CD14-positive monocyte (primary cell): Measurements from ENCODE around the gene SOCS1. TPM values are rescaled to one million over a fixed set of nuclear protein-coding genes. Genes with fewer than 3 reads are reported as not detected.
A peak's percentile ranks its signal among the peaks of the same experiment; 100 is the strongest.
"Not testable (repeated sequence)": the region's sequence is repeated elsewhere in the genome, so short reads cannot be mapped to it uniquely, and the experiment has no call there.

ENCODE experiments used
- DNase-seq, 3 donors: peaks; one replicate each; pipeline ENCODE4 v3.0.0-alpha.2; 2011 to 2022
- H2AFZ ChIP-seq: 2 replicates; pipeline ENCODE4 v1.6.0; 2012; ENCODE audit warnings: mild to moderate bottlenecking, low read depth, low read length, inconsistent platforms; ENCODE audit not compliant: insufficient read depth, poor library complexity, severe bottlenecking
- H3K27ac ChIP-seq, 2 donors: 1 replicate in 1 of 2; 2 replicates in 1 of 2; pipeline ENCODE4 v1.5.1; 2012 to 2013; ENCODE audit warnings: low read length in 2 of 2, control low read depth in 1 of 2, inconsistent platforms in 1 of 2, low read depth in 1 of 2, mild to moderate bottlenecking in 1 of 2
- H3K27me3 ChIP-seq, 2 donors: one replicate each; pipeline versions ENCODE4 v1.6.0 to v1.6.1; 2011 to 2013; ENCODE audit warnings: low read length in 2 of 2; ENCODE audit not compliant: control insufficient read depth in 2 of 2, insufficient read depth in 2 of 2
- H3K36me3 ChIP-seq, 2 donors: replicated peaks in 1 of 2; 1 replicate in 1 of 2; 2 replicates in 1 of 2; pipeline versions ENCODE4 v1.5.1 to v1.6.1; 2012 to 2013; ENCODE audit warnings: low read length in 2 of 2, control low read depth in 1 of 2, inconsistent platforms in 1 of 2, mild to moderate bottlenecking in 1 of 2; ENCODE audit not compliant: insufficient read depth in 2 of 2, control insufficient read depth in 1 of 2
- H3K4me1 ChIP-seq, 2 donors: 1 replicate in 1 of 2; 2 replicates in 1 of 2; pipeline versions ENCODE4 v1.5.1 to v1.6.1; 2012 to 2013; ENCODE audit warnings: low read length in 2 of 2, control low read depth in 1 of 2, inconsistent platforms in 1 of 2, mild to moderate bottlenecking in 1 of 2, moderate library complexity in 1 of 2; ENCODE audit not compliant: insufficient read depth in 2 of 2, control insufficient read depth in 1 of 2
- H3K4me2 ChIP-seq: replicated peaks from 2 replicates; pipeline ENCODE3; 2012; ENCODE audit warnings: low read length, moderate library complexity, mild to moderate bottlenecking; ENCODE audit not compliant: poor library complexity, severe bottlenecking; ENCODE audit errors: extremely low read depth
- H3K4me3 ChIP-seq, 3 experiments: fragments of 200-600 bp in 1 of 3; sonication (generic) in 1 of 3; replicated peaks in 1 of 3; 1 replicate in 2 of 3; 2 replicates in 1 of 3; pipeline ENCODE4 v1.5.1; 2011 to 2013; ENCODE audit warnings: low read length in 3 of 3, mild to moderate bottlenecking in 3 of 3, control low read depth in 2 of 3, low read depth in 2 of 3, inconsistent platforms in 1 of 3, moderate library complexity in 1 of 3
- H3K79me2 ChIP-seq: 2 replicates; pipeline ENCODE4 v1.6.0; 2012; ENCODE audit warnings: mild to moderate bottlenecking, control low read depth, inconsistent platforms, low read length, moderate library complexity; ENCODE audit not compliant: insufficient read depth
- H3K9ac ChIP-seq: 2 replicates; pipeline ENCODE4 v1.6.0; 2017; ENCODE audit warnings: low read length, mild to moderate bottlenecking; ENCODE audit not compliant: insufficient read depth, poor library complexity, severe bottlenecking
- H3K9me3 ChIP-seq, 2 donors: replicated peaks in 1 of 2; 1 replicate in 1 of 2; 2 replicates in 1 of 2; pipeline versions ENCODE4 v1.5.1 to v1.6.1; 2012 to 2013; ENCODE audit warnings: low read length in 2 of 2, control low read depth in 1 of 2; ENCODE audit not compliant: control insufficient read depth in 1 of 2, insufficient read depth in 1 of 2
- H4K20me1 ChIP-seq: 2 replicates; pipeline ENCODE4 v1.6.0; 2012; ENCODE audit warnings: mild to moderate bottlenecking, low read length, control low read depth, moderate library complexity; ENCODE audit not compliant: insufficient read depth
- H3K27ac Mint-ChIP-seq, 7 donors: one replicate each; pipeline ENCODE4 v1.8.0; 2020; ENCODE audit warnings: mild to moderate bottlenecking in 7 of 7, mixed read lengths in 7 of 7, moderate library complexity in 6 of 7, inconsistent platforms in 2 of 7
- H3K27me3 Mint-ChIP-seq, 3 donors: one replicate each; pipeline ENCODE4 v1.8.0; 2021 to 2022; ENCODE audit warnings: low read depth in 3 of 3, mild to moderate bottlenecking in 3 of 3, mixed read lengths in 3 of 3, moderate library complexity in 3 of 3, inconsistent platforms in 1 of 3
- H3K36me3 Mint-ChIP-seq, 2 donors: one replicate each; pipeline ENCODE4 v1.8.0; 2020; ENCODE audit warnings: mixed read lengths in 2 of 2, inconsistent platforms in 1 of 2, mild to moderate bottlenecking in 1 of 2
- H3K4me1 Mint-ChIP-seq: one replicate; pipeline ENCODE4 v1.8.0; 2020; ENCODE audit warnings: mild to moderate bottlenecking, mixed read lengths
- H3K4me3 Mint-ChIP-seq, 2 donors: one replicate each; pipeline ENCODE4 v1.8.0; 2020; ENCODE audit warnings: mild to moderate bottlenecking in 2 of 2, mixed read lengths in 2 of 2, moderate library complexity in 1 of 2
- H3K9me3 Mint-ChIP-seq, 7 donors: one replicate each; pipeline ENCODE4 v1.8.0; 2020 to 2022; ENCODE audit warnings: mixed read lengths in 7 of 7, mild to moderate bottlenecking in 6 of 7, moderate library complexity in 6 of 7, inconsistent platforms in 2 of 7
- CTCF ChIP-seq: fragments of 200-600 bp; IDR thresholded peaks from one replicate; pipeline ENCODE4 v1.8.0; 2022; ENCODE audit warnings: antibody characterized with exemption, mild to moderate bottlenecking
- WGBS: methylation state at CpG from one replicate; pipeline ENCODE4 v1.1.5; 2013; ENCODE audit warnings: missing lambda C conversion rate; ENCODE audit not compliant: insufficient coverage; 5-methylcytosine and 5-hydroxymethylcytosine counted together
- intact Hi-C, 2 donors: fragments of 100-400 bp; cut with micrococcal nuclease; formaldehyde crosslinking; loops; one replicate each; pipeline versions ENCODE4 v1.15.0 to v1.15.1; 2023
- polyA plus RNA-seq, 3 donors: library from polyadenylated mRNA; depleted of rRNA in 1 of 3; unstranded in 2 of 3; stranded (reverse) in 1 of 3; fragments of 300-500 nt in 2 of 3; fragments of >200 nt in 1 of 3; fragmentation: Illumina TruSeq in 2 of 3; gene quantifications; 1 replicate in 2 of 3; 2 replicates in 1 of 3; pipeline ENCODE4 v1.2.3, GENCODE V29; 2012 to 2021

The SOCS1 gene
- polyA plus RNA-seq, 3 donors, result 0.13 to 2.3 (median 0.35) TPM

- H3K4me2 ChIP-seq, result no peak overlapping the region
- 95% methylated on average over 9 of the region's 10 CpGs for WGBS
- peaks cover 0 to 5% (median 0%) of the 10 kb centered on the region in 7 donors for H3K9me3 Mint-ChIP-seq
- peaks cover 0 to 4% of the 10 kb centered on the region in 2 donors for H3K36me3 Mint-ChIP-seq
- H3K27ac Mint-ChIP-seq, result no peak overlapping the region
- H3K4me1 ChIP-seq, result peaks cover 0 to 6% of the 10 kb centered on the region in 2 donors
- H3K27ac ChIP-seq, result no peak overlapping the region
- no peaks in the 10 kb centered on the region for H4K20me1 ChIP-seq
- no peak for DNase-seq
- H3K4me3 ChIP-seq, result no peak overlapping the region
- no peaks in the 10 kb centered on the region for H3K79me2 ChIP-seq
- no peak for TF ChIP-seq CTCF
- peaks cover 0 to 2% of the 10 kb centered on the region in 2 donors for H3K27me3 ChIP-seq
- no peaks in the 10 kb centered on the region for H3K36me3 ChIP-seq
- H3K9ac ChIP-seq, result no peak overlapping the region
- no peak overlapping the region for H2AFZ ChIP-seq
- peak overlapping the region in 1 of 2 donors; percentile 24 for H3K4me3 Mint-ChIP-seq
- H3K9me3 ChIP-seq, result no peaks in the 10 kb centered on the region
- intact Hi-C loops, result no loop called here
- H3K4me1 Mint-ChIP-seq, result peaks cover 8% of the 10 kb centered on the region
- peaks cover 40 to 46% (median 41%) of the 10 kb centered on the region in 3 donors for H3K27me3 Mint-ChIP-seq
Measured at GRCh38 chr16:11291091-11291703, 35.2 kb upstream of the SOCS1 start.

GRCh38 chr16:11290102-11290893 lies 34.3 kb upstream of the SOCS1 start:
- H3K27me3 ChIP-seq, result peaks cover 0 to 2% of the 10 kb centered on the region in 2 donors
- no peaks in the 10 kb centered on the region for H3K36me3 ChIP-seq
- Mint-ChIP-seq H3K4me1 (peaks cover 8% of the 10 kb centered on the region), H3K4me3 (no peak overlapping the region), H3K27me3 (peaks cover 38 to 50% (median 41%) of the 10 kb centered on the region in 3 donors), H3K36me3 (peaks cover 0 to 4% of the 10 kb centered on the region in 2 donors), H3K9me3 (peaks cover 0 to 5% (median 0%) of the 10 kb centered on the region in 7 donors), H3K27ac (no peak overlapping the region)
- no peak overlapping the region for H2AFZ ChIP-seq
- H3K79me2 ChIP-seq, result no peaks in the 10 kb centered on the region
- H3K9ac ChIP-seq, result no peak overlapping the region
- H3K4me2 ChIP-seq, result no peak overlapping the region
- no peaks in the 10 kb centered on the region for H3K9me3 ChIP-seq
- TF ChIP-seq CTCF, result no peak
- no peak for DNase-seq
- no peak overlapping the region for H3K27ac ChIP-seq
- H4K20me1 ChIP-seq, result no peaks in the 10 kb centered on the region
- intact Hi-C loops, result no loop called here
- WGBS, result 92% methylated on average over 7 of the region's 8 CpGs
- peaks cover 0 to 6% of the 10 kb centered on the region in 2 donors for H3K4me1 ChIP-seq
- no peak overlapping the region for H3K4me3 ChIP-seq

GRCh38 chr16:11289696-11290095 lies 33.7 kb upstream of the SOCS1 start:
- H3K4me2 ChIP-seq, H3K9me3 Mint-ChIP-seq, H3K36me3 Mint-ChIP-seq, H3K9me3 ChIP-seq, H3K36me3 ChIP-seq, H3K27ac ChIP-seq, H2AFZ ChIP-seq, H3K4me1 ChIP-seq, H3K4me3 ChIP-seq, H3K79me2 ChIP-seq, intact Hi-C loops, H3K4me1 Mint-ChIP-seq, DNase-seq, H3K9ac ChIP-seq, H3K27me3 ChIP-seq, H4K20me1 ChIP-seq: not testable (repeated sequence)
- Mint-ChIP-seq H3K27me3 (peaks cover 39 to 48% (median 45%) of the 10 kb centered on the region in 3 donors), H3K27ac (peak overlapping the region in 1 of 7 donors; percentile 27), H3K4me3 (peak overlapping the region in 1 of 2 donors; percentile 23)
- no CpG with 5 or more reads among the region's 4 CpGs for WGBS
